DMS53 (cell line): ENCODE results near the gene PPP1R15B.

Source experiments
- DNase-seq: peaks from one replicate; lab custom pipeline; 2025; lab: John Stamatoyannopoulos, UW

Gene PPP1R15B

DNA sequence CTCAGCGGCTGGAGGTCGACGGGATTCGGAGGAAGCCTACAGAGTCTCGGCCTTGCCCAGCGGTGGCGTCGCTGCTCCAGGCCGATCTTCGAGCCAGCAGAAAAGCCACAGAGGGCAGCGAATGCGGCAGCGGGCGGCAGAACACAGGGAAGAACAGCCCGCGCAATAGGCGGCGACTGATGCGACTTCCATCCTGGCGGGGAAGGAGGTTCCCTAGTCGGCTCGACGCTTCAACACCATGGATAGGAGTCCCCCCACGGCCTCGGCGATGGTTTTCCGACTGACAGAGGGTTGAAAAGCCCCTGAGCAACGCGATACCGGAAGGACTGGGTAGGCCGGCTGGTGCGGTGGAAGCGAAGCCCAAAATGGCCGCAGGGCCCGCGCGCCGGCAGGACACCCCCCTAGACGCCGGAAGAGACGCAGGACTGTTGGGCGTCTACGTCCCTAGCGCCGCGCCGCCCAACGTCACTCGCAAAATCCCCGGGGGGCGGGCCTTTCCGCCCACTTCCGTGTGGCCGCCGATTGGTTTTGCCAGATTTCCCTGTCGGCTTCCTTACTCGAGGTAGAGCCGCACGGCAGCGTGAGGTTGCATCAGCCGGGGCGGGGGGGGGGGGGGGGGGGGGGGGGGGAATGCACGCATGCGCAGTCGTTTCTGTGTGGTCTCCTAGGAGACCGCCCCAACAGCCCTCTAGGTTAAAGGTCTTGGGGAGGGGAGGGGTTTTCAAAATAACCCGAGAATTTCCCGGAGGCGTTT lies at the start of gene PPP1R15B:
Gene PPP1R15B (minus strand): TSS at position 367 of the 754 bp plus-strand sequence. CDS start 406 bp downstream, outside the sequence.
- DNase-seq, result peak; percentile 100

- no peak for DNase-seq
These were observed 48.7 kb upstream of the PPP1R15B start for GRCh38 chr1:204460346-204460745.

DNA sequence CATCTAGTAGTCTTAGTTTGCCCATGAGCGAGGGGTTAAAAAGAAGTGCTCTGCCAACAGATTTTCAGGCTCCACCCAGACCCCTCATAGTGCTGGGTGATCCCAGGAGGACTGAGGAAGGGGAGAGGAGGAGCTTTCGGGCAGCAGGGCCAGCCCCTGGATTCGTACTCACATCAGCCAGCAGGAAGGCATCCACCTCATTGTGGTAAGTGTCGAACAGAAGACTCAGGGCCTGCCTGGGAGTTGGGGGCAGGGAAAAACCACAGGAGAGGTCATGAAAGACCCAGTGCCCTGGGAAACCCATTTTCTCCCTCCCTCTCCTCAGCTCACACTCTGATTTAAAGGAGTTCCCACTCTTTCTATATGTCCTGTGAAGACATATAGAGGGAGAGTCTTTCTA lies 48.1 kb upstream of the PPP1R15B start:
- DNase-seq, result no peak

GRCh38 chr1:204457666-204458065 lies 46.0 kb upstream of the PPP1R15B start:
- DNase-seq, result no peak

DNA sequence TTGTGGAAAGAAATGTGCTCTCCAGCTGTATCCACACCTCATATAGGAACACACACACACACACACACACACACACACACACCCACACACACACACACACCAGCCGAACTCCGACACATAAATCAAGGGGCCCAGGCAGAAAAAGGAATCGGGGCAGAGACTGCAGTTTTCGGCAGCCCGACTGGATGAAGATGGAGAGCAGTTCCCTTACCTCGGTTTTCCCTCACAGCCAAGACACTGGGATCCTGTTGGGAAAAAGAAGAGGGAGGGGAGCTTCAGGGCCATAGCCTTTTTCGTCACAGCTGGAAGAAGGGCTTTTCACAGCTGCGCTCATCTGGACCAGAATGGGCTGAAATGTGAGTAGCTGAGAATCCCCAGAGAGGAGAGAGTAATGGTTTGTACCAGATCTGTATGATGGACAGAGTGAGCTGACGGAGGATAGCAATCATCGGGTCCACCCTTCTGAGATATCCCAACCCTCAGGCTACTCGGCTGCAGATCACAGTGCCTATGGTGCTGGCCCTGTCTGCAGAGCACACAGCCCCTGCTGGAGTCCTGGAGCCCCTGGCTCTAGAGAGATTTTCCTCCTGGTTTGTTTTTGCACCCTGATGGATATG lies 45.3 kb upstream of the PPP1R15B start:
- DNase-seq, result no peak

DNA sequence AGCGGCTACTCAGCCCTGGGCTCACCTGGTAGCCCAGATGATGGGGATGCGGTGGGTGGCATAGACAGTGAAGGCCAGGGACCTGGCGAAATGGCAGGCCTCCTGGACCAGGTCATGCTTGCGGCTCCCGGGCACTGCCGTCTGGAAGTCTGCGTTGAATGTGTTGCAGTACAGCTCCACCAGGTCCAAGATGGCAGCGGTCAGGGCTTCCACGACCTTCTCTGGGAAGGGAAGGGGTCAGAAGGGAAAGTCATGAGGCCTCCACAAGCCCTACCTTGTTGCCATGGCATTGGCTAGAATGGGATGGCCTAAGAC lies 44.2 kb upstream of the PPP1R15B start:
- no peak for DNase-seq

- DNase-seq, result no peak
These were observed 43.6 kb upstream of the PPP1R15B start for GRCh38 chr1:204455063-204455830.

DNA sequence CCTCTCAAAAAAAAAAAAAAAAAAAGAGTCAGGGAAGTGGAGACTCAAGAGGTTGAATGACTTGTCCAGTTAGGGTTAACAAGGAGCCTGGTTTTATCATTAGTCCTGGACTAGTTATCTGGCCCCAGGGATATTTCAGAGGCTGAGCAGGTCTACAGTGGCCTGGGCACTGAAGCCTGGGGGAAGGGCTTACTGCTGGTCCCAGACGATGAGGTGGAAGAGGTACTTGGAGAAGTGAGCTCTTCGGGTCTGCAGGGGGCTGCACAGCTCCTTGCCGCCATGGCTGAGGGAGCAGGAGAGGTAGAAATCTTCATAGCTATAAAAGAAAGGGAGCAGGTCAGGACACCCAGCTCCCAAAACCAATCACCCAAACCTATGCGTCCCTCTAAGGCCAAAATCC lies 42.9 kb upstream of the PPP1R15B start:
- no peak for DNase-seq

GRCh38 chr1:204453141-204453772 lies 41.6 kb upstream of the PPP1R15B start:
- DNase-seq, result no peak

DNA sequence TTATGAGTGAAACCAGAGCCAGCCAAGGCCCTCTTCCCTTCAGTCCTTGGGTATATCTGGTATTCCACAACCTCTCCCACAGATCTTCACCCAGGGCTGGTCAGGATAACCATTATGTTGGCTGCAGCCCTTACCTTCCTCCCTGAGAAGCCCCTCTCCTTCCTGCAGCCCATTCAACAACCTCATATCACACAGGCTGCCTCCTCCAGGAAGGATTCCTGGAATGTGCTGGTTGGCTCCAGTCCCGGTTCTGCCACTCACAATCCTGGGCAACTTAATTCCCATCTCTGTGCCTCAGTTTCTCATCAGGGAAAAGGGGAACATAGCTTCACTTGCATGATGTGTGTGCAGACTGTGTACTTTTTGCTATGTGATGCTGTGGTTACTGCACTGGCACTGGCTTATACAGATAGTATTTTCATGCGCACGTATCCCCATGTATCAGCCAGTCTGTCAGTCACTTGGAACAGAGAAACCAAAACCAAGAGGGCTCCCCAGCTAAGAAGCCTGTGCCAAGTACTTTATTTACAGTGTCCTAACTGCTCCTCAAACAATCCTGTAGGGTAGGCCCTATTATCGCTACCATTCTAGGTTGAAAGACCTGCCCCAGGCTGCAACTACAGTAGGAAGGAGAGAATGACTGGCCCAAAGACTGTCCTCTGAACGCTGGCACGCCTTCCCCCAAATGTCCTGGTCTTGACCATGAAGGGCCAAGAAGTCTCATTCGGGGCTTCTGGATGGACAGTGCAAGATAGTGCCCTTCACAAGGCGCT lies 39.9 kb upstream of the PPP1R15B start:
- no peak for DNase-seq

- no peak for DNase-seq
These were observed 39.0 kb upstream of the PPP1R15B start for GRCh38 chr1:204450461-204451257.

GRCh38 chr1:204449678-204450280 lies 38.2 kb upstream of the PPP1R15B start:
- DNase-seq, result no peak

DNA sequence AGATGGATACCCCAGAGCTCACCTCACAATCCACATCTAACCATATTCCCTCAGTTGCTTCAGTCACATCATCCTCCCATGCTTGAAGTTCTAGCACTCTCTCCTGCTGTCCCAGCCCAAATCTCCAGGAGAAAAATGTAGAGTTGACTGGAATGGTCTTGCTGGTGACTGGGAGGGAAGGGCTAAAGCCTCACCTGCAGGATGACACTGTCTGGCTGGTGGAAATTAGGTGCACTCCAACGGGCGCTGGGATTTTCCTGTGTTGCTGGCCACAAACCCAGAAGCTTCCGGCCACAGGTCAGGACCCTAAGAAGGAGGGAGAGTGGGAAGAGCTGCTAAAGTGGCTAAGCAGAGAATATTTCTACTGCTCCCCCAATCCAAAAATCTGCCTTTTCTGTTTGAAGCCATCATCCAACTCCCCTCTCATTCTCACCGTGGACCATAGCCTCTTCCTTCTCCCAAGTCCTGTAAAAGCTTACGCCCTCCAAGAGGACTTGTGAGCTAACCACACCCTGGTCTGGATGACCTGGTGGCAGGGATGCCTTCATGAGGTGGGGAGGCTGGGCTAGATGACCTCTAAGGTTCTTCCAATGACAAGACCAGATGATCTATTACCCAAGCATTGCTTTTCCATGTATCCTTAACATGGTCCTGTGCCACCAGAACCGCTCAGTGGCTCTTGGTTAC lies 37.5 kb upstream of the PPP1R15B start:
- DNase-seq, result no peak

DNA sequence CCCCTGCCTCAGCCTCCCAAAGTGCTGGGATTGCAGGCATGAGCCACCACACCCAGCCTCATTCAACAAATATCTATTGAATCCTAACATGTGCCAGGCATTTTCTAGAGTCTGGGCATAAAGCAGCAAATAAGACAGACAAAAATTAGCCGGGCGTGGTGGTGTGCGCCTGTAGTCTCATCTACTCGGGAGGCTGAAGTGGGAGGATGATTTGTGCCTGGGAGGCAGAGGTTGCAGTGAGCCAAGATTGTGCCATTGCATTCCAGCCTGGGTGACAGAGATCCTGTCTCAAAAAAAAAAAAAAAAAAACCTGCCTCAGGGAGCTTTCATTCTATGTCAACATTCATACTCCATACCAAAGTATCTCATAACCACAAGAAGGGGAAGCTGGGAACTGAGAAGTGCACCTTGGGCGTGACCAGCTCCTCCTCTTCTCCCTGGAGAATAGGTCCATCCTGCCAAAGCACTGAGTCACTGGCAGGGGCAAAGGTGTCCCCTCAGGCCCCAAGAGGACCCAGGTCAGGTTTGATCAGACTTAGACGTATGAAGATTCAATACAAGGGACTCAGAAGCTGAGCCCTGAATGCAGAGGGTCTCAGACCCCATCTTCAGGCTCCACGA lies 36.8 kb upstream of the PPP1R15B start:
- DNase-seq, result peak; percentile 52

GRCh38 chr1:204447736-204448135 lies 36.1 kb upstream of the PPP1R15B start:
- no peak for DNase-seq

DNA sequence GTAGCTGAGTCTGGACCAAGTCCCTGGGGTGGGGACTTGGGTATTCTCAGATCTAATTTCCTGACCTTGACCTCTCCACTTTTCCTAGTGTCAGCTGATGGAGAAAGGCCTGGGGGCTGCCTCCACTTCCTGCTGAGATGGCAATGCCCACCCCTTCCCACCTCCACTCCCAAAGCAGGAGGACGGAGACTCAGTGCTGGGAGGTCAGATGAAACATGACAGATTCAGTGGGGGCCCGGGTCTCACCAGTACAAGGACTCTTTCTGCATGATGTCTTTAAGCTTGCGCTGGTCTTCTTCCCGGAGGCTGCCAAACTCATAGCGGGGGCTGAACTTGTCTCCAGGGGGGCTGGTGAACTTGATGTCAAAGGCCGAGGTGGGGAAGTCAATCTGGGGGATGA lies 35.6 kb upstream of the PPP1R15B start:
- no peak for DNase-seq

- DNase-seq, result peak; percentile 92
These were observed 34.9 kb upstream of the PPP1R15B start for GRCh38 chr1:204446413-204447111.

DNA sequence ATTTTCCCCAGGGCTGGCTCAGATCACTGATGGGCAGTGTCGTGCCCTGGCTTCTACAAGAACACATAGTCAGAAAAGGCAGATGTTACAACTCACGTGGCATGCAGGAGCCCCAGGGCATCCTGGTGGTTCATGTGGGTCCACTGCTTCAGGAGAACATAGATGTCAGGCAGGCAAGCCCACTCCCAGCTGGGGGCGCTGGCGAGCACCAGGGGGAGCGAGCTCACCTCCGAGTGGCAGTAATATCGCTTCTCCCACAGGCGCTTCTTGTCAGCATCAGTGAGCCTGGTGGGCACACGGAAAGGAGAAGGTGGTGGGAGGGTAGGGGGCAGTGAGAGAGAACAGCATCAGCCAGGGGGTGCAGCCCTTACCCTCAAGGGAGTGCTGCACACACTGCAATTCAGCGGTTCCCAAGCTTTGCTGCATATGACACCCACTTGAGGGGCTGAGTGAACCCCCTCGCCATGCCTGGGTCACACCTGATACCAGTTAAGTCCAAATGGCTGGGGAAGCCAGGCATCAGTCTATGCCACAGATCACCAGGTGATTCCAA lies 34.3 kb upstream of the PPP1R15B start:
- DNase-seq, result peak; percentile 77
